ENCODE results near the gene NCKIPSD.

NCKIPSD gene

DNA sequence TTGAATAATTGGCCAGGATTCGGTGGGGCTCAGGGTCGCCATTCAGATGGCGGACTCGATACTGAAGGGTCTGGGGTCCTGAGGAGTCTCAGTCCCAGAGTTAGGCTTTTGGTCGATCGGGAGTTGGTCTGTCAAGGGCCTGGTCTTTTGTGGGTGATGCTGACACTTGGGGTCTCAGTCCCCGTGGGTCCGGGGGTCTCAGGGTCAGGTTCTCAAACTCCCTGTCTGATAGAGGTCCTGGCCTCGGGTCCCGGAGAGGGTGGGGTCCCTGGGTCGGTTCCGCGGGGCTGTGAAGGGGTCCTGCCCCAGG lies 467 bp downstream of the NCKIPSD start:
- ChIA-PET POLR2A (no interaction called here), CTCF (interaction anchor here (1.0 to 3.7 kb wide), 21 partner anchors 9 to 284 kb away, joined by 3 to 29 read pairs (median 6); partner anchors contain the start of genes CELSR3, PRKAR2A and SLC26A6)
- TF ChIP-seq, protein P1, sequence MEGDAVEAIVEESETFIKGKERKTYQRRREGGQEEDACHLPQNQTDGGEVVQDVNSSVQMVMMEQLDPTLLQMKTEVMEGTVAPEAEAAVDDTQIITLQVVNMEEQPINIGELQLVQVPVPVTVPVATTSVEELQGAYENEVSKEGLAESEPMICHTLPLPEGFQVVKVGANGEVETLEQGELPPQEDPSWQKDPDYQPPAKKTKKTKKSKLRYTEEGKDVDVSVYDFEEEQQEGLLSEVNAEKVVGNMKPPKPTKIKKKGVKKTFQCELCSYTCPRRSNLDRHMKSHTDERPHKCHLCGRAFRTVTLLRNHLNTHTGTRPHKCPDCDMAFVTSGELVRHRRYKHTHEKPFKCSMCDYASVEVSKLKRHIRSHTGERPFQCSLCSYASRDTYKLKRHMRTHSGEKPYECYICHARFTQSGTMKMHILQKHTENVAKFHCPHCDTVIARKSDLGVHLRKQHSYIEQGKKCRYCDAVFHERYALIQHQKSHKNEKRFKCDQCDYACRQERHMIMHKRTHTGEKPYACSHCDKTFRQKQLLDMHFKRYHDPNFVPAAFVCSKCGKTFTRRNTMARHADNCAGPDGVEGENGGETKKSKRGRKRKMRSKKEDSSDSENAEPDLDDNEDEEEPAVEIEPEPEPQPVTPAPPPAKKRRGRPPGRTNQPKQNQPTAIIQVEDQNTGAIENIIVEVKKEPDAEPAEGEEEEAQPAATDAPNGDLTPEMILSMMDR (IDR thresholded peaks at IDR 0.05; ENCODE audit: control extremely low read depth, extremely low read depth, low read depth, missing control alignments) = no peak
- no peak for DNase-seq (ENCODE audit: extremely low spot score)

DNA sequence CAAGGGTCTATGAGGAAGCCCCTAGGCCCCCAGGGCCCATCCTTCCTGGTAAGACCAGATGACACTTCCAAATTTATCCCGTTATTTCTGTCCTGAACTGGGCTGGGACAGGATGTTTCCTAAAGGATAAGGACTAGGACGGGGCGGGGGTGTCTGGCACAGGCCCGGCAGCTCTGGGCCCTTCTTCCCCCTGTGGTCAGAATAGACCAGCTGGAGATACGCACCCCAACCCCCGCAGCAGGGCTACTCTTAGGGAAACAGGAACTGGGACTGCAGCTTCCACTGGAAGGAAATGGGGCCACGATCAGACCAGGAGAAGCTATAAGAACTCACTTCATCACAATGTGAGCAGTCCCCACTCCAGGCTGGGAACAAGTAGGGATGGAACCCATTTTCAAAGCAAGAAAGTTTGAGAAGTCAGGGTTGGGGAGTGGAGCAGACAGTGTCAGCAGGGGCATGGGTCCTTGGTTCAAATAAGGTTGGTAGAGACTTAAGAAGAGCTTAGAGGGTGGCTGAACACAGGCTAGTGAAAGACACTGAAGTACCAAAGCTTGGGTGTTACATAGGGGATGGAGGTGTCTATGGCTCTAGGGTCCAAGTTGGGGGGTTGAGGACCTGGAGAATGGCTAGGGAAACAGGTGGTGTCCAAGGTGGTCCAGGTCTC lies 1.1 kb downstream of the NCKIPSD start:
- TF ChIP-seq, protein P1 (IDR thresholded peaks at IDR 0.05; ENCODE audit: control extremely low read depth, extremely low read depth, low read depth, missing control alignments) = no peak
- ChIA-PET CTCF (interaction anchor here (0.8 to 3.6 kb wide), 11 partner anchors 9 to 127 kb away, joined by 3 to 19 read pairs (median 3); partner anchors contain the start of genes CELSR3 and SLC26A6), POLR2A (interaction anchor here (0.5 to 0.6 kb wide), 2 partner anchors 32 to 209 kb away, joined by 3 read pairs; partner anchors contain the start of gene IP6K2)
- DNase-seq (ENCODE audit: extremely low spot score) = peak; percentile 52

DNA sequence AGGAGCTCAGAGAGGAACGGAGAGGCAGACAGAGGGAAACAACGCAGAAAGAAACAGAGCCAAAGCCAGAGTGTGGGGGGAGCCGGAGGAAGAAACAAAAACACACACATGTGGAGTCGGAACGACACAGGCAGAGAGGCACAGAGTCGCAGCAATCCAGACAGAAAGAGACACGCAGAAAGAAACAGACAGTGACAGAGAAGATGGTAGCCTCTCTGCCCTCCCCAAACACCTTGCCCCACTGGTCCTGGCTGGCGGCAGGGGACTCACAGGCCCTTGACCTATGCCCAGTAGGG lies 1.7 kb downstream of the NCKIPSD start:
- ChIA-PET CTCF (interaction anchor here (0.8 to 3.6 kb wide), 12 partner anchors 10 to 284 kb away, joined by 3 to 19 read pairs (median 3); partner anchors contain the start of genes CELSR3 and SLC26A6), POLR2A (interaction anchor here (0.5 to 0.6 kb wide), 2 partner anchors 33 to 209 kb away, joined by 3 read pairs; partner anchors contain the start of gene IP6K2)
- no peak for DNase-seq (ENCODE audit: extremely low spot score)
- TF ChIP-seq, protein P1 (IDR thresholded peaks at IDR 0.05; ENCODE audit: control extremely low read depth, extremely low read depth, low read depth, missing control alignments) = no peak

DNA sequence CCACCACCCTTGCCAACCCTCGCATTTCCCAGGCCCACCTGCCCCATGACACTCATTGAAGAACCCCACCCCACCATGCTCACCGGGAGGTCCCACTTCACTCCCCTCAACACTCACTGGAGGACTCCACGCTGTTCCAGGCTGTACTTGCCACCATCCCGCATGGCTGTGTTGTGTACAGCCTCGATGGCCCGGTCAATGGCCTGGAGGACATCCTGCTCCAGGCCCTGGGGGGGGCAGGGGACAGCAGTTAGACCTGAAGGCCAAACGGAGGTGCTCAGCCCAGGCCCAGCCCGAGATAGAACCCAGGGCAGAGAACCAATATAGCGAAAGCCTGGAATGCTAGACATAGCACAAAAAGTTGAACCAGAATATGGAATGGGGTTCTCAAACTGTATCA lies 2.9 kb downstream of the NCKIPSD start:
- TF ChIP-seq, protein P1 (IDR thresholded peaks at IDR 0.05; ENCODE audit: control extremely low read depth, extremely low read depth, low read depth, missing control alignments) = no peak
- CTCF ChIA-PET = interaction anchor here (0.9 to 3.6 kb wide), 3 partner anchors 12 to 24 kb away, joined by 3 to 19 read pairs (median 8); partner anchors contain the start of gene CELSR3
- POLR2A ChIA-PET = no interaction called here
- no peak for DNase-seq (ENCODE audit: extremely low spot score)

DNA sequence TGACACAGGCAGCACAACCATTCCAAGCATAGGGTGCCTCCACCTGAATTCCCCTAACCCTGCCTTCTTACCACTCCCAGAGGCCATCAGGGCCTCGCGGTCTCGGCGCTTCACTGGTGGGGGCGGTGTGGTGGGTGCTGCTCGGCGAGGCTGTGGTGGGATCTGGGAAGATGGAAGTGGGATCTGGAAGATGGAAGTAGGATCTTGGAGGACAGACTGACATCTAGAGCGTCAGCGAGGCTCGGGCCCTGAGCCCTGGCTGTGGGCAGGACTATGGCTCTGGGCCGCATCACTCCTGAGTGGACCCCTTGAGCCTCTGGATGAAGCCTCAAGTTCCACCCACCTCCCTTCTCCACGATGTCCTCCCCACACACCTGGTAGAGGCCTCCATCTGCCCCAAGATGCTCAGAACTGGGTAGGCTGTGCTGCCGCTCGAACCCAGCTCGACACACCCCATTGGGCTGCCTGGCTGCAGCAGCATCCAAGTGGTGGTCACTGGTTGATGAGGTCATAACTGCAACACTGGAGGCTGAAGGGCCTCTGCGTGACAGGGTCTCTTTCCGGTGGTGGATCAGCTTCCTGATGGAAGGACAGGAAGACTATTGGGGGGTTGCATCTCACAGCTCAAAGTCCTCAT lies 3.6 kb downstream of the NCKIPSD start:
- TF ChIP-seq, protein P1 (IDR thresholded peaks at IDR 0.05; ENCODE audit: control extremely low read depth, extremely low read depth, low read depth, missing control alignments) = no peak
- ChIA-PET CTCF (interaction anchor here (3.6 kb wide), 1 partner anchor 18 kb away, joined by 19 read pairs; the partner anchor contains the start of gene CELSR3), POLR2A (no interaction called here)
- no peak for DNase-seq (ENCODE audit: extremely low spot score)

DNA sequence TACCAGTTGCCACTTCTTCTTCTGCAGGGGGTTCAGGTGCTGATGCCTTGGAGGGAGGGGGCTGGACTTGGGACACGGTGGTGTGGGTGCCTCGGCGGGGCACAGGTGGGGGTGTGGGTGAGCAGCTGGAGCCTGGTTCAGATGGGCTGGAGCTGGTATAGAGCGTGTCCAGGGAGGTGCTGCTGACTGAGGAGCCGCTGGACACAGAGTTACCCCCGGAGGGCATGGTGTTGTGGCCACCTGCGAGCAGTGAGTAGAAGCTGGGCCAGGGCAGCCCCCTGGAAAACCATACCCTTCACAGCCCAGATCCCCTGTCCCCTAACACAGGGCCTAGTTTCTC lies 4.2 kb downstream of the NCKIPSD start:
- DNase-seq (ENCODE audit: extremely low spot score) = no peak
- POLR2A ChIA-PET = no interaction called here
- CTCF ChIA-PET = interaction anchor here (1.1 kb wide), 1 partner anchor 11 kb away, joined by 3 read pairs; no protein-coding TSS in a partner anchor
- TF ChIP-seq, protein P1 (IDR thresholded peaks at IDR 0.05; ENCODE audit: control extremely low read depth, extremely low read depth, low read depth, missing control alignments) = no peak

All from GM10248 (cell line).